ENCODE measurements around the gene MYEOV.

The MYEOV gene

DNA sequence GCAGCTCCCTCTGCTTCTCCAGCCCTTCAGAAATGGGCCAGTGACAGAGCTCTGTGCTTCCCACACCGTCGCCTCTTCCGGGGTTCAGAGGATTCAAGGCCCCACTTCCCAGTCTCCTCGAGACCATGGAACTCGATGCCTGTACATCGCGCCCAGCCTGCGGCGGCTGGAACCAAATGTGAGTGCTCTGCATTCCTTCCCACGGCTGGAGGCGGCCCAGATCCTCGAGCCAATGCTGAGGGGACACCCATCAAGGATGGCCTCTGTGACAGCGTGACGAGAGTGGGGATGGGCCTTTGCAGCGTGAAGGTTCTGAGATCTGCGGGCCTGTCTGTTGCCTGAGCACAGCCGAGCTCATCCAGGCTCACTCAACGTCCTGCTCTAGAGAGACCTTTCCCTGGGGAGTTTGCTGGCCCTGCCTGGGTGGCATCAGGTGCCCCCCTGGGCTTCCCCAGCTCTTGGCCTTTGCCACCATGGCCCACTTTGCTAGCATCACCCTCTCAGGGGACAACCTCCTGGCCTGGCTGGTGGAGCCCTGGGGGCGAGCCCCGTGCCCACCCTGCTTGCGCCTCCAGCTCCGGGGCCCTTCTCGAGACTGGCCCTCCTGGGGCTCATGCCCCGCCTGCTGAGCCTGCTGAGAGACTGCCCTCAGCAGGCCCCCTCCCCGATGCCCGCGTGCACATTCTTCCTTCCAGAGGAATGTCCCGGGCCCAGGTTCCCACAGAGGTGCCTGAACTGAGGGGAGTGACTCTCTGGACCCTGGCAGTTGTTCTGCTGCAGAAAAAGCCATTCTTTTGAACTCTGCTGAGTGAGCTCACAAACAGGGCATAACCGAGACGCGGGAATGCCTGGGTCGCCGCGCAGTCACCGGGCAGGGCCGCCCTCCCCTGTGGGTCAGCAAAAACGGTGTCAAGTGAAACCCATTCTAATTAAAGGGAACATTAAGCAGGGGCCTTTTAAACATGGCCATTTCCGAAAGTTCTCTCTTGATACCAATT lies 7.3 kb upstream of the MYEOV start:
- TF ChIP-seq, protein P1, sequence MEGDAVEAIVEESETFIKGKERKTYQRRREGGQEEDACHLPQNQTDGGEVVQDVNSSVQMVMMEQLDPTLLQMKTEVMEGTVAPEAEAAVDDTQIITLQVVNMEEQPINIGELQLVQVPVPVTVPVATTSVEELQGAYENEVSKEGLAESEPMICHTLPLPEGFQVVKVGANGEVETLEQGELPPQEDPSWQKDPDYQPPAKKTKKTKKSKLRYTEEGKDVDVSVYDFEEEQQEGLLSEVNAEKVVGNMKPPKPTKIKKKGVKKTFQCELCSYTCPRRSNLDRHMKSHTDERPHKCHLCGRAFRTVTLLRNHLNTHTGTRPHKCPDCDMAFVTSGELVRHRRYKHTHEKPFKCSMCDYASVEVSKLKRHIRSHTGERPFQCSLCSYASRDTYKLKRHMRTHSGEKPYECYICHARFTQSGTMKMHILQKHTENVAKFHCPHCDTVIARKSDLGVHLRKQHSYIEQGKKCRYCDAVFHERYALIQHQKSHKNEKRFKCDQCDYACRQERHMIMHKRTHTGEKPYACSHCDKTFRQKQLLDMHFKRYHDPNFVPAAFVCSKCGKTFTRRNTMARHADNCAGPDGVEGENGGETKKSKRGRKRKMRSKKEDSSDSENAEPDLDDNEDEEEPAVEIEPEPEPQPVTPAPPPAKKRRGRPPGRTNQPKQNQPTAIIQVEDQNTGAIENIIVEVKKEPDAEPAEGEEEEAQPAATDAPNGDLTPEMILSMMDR (IDR thresholded peaks at IDR 0.05; ENCODE audit: low read depth, low read length, missing control alignments): no peak
- DNase-seq (ENCODE audit: low read depth): no peak
- no peak overlapping the region for H3K4me3 ChIP-seq (ENCODE audit: low read depth, low read length)

DNA sequence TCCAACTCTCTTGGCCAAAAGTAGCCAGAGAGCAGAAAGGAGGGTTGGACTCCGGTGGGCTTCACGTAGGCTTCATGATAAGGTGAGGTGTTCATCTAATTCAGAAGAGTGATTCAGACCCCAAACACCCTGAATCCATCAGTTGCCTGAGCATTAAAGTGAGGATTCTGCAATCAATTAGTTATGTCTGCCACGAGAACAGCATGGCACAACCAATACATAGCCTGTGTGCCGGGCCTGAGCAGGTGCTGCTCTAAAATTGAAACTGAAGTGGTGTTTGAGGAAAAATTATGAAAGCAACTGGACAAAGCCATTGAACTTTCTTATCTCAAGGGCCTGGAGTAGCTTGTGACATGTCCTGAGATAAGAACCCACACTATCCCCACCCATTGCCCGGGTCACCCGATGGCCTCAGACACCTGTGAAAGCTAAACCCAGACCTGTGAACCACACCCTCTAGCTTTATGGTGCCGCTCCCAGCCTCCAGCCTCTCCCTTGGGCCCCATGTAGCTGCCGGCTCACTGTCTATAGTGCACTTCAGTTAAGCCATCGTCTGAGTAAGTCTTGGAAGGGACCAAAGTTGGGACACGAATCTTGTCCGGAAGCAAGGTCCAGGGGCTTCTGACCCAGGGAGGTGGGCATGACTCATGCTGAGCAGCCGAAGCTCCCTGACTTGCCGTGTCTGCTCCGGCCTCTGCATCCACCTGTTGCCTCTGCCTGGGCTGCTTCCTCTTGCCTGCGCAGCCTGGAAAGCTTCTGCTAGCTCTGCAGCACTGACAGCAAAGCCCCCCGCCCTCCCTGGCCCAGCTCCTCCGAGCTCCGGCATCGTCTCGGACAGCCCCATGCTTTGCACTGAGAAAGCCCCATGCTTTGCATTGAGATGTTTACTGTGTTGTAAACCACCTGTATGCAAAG lies 5.7 kb upstream of the MYEOV start:
- no peak overlapping the region for H3K4me3 ChIP-seq (ENCODE audit: low read depth, low read length)
- no peak for DNase-seq (ENCODE audit: low read depth)
- TF ChIP-seq, protein P1 (IDR thresholded peaks at IDR 0.05; ENCODE audit: low read depth, low read length, missing control alignments): no peak

DNA sequence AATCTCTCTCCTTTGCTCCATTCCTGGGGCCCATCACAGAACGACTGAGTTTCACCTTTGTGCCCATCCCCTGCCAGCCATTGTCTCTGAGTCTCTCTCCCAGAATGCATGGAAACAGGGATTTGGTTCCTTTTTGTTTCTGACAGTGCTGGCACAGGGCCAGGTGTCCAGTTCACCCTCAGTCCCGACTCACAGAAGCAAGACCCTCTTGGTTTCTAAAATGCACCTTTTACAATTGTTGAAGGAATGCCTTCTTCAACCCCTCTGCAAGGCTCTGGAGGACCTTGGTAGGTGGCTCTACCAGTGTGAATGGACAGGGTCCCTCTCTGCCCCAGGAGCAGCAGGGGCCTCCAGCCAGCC lies 5.1 kb upstream of the MYEOV start:
- no peak for DNase-seq (ENCODE audit: low read depth)
- TF ChIP-seq, protein P1 (IDR thresholded peaks at IDR 0.05; ENCODE audit: low read depth, low read length, missing control alignments): no peak
- no peak overlapping the region for H3K4me3 ChIP-seq (ENCODE audit: low read depth, low read length)

DNA sequence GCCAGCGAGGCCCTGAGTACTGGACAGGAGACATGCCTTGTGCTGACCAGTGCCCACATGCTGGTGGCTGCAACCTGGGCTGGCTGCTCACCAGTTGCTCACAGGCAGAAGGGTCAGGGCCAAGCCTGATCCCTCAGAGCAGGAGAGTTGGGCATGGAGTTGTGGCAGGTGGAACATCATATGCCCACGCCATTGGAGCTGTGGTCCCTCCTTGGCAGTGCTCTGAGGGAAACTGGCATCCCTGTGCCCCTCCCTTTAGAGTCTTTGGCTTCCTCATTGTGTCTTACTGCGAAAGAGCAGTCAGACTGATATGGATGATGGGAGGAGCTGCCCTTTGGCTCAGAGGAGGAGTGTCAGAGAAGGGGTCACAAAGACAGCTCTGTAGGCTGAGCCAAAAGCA lies 3.1 kb upstream of the MYEOV start:
- no peak for DNase-seq (ENCODE audit: low read depth)
- no peak overlapping the region for H3K4me3 ChIP-seq (ENCODE audit: low read depth, low read length)
- TF ChIP-seq, protein P1 (IDR thresholded peaks at IDR 0.05; ENCODE audit: low read depth, low read length, missing control alignments): no peak

DNA sequence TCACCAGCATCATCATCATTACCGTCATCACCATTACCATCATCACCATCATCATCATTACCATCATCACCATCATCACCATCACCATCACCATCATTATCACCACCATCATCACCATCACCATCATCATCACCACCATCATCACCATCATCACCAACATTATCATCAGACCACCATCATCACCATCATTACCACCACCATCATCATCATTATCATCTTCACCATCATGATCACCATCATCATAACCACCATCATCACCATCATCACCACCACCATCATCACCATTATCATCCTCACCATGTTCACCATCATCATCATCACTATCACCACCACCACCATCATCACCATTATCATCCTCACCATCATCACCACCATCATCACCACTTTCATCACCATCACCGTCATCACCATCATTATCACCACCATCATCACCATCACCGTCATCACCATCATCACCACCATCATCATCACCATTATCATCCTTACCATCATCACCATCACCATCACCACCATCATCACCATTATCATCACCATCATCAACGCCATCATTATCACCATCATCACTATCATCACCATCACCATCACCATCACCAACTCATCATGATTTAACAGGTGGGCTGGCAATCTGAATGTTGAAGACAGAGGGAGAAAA lies 2.4 kb upstream of the MYEOV start:
- TF ChIP-seq, protein P1 (IDR thresholded peaks at IDR 0.05; ENCODE audit: low read depth, low read length, missing control alignments): no peak
- H3K4me3 ChIP-seq (ENCODE audit: low read depth, low read length): no peak overlapping the region
- no peak for DNase-seq (ENCODE audit: low read depth)

DNA sequence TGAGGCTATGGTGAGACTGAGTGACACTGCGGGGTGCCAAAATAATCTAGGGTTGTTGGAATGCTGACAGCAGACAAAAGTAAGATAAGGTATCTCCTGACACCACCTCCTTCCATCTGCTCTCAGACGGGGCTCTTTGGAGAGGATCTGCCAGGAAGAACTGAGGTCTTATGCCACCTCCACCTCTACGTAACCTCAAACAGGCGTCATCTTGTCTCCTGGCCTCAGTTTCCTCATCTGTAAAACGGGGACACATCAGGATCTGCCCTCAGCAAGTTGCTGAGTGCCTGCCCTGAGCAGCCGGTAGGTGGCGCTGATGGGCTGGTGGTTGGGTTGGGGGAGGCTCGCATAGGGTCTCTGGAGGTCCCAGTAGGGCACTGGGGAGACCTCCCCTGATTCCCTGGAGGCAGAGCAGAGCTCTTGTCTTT lies 1.7 kb upstream of the MYEOV start:
- TF ChIP-seq, protein P1 (IDR thresholded peaks at IDR 0.05; ENCODE audit: low read depth, low read length, missing control alignments): peak; percentile 95
- no peak for DNase-seq (ENCODE audit: low read depth)
- no peak overlapping the region for H3K4me3 ChIP-seq (ENCODE audit: low read depth, low read length)
